ENCODE data around the gene NSF.

Gene NSF

DNA sequence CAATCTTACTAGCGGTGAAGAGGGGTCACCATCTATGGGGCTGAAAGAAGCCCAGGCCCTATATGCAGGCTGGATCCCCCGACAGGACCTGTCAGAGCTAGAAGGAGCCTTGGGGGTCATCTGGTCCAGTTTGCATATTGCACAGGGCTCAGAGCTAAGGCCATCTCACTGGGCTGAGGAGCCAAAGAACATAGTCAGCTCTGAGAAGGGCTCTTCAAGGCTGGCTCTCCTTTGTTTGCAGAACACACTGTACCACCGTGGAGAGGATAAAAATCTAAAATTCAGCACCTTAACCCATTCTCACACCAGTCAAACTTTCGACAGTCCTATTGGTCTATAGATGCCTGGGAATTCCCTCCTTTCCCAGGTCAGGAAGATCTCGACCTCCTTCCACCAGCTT lies 203.8 kb downstream of the NSF start:
- TF ChIP-seq, protein P1, sequence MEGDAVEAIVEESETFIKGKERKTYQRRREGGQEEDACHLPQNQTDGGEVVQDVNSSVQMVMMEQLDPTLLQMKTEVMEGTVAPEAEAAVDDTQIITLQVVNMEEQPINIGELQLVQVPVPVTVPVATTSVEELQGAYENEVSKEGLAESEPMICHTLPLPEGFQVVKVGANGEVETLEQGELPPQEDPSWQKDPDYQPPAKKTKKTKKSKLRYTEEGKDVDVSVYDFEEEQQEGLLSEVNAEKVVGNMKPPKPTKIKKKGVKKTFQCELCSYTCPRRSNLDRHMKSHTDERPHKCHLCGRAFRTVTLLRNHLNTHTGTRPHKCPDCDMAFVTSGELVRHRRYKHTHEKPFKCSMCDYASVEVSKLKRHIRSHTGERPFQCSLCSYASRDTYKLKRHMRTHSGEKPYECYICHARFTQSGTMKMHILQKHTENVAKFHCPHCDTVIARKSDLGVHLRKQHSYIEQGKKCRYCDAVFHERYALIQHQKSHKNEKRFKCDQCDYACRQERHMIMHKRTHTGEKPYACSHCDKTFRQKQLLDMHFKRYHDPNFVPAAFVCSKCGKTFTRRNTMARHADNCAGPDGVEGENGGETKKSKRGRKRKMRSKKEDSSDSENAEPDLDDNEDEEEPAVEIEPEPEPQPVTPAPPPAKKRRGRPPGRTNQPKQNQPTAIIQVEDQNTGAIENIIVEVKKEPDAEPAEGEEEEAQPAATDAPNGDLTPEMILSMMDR (IDR thresholded peaks at IDR 0.05; ENCODE audit: insufficient read depth, low read depth, low read length, missing control alignments): no peak
- no peak for DNase-seq (ENCODE audit: low read depth)
- H3K4me3 ChIP-seq (ENCODE audit: low read depth, low read length): no peak overlapping the region

DNA sequence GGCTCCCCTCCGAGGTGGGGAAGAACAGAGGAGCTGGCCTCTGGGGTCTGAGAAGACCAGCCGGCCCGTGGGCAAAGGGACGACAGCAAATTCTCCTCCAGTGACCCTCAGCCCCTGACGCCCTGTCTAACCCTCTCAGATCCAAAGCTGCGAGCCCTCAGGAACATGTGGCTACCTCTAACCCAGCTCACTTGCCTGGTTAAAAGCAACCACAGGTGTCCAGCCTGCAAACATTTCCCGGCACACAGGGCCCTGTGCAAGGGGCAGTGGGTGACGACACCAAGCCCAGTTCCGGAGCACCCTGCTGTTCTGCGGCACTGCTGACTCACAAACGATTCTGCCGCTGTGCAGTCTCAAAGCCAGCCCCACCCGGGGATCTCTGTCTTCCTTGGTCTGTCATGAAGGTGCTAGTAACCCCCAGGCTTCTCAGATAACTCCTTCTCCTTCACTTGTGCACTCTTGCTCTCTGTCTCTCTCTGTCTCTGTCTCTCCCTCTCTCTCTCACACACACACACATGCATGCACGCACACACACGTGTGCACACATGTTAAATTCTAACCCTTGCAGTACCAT lies 205.0 kb downstream of the NSF start:
- TF ChIP-seq, protein P1 (IDR thresholded peaks at IDR 0.05; ENCODE audit: insufficient read depth, low read depth, low read length, missing control alignments): no peak
- H3K4me3 ChIP-seq (ENCODE audit: low read depth, low read length): no peak overlapping the region
- no peak for DNase-seq (ENCODE audit: low read depth)

DNA sequence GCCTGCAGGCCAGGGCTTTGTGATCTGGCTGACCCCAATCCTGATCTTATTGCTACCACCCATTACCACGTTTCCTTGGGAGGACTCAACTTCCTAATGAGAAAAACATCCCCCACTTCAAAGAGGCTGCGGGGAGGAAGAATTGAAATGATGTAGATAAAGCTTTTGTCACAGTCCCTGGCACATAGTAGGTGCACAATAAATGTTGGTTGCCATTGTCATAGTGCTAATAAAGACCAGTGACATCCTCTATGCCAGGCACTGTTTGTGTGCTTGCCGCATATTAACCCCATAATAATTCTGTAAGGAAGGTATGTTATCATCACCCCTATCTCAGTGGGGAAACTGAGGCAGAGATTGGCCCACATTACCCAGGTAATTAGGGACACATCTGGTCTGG lies 205.6 kb downstream of the NSF start:
- TF ChIP-seq, protein P1 (IDR thresholded peaks at IDR 0.05; ENCODE audit: insufficient read depth, low read depth, low read length, missing control alignments): no peak
- DNase-seq (ENCODE audit: low read depth): no peak
- H3K4me3 ChIP-seq (ENCODE audit: low read depth, low read length): no peak overlapping the region

DNA sequence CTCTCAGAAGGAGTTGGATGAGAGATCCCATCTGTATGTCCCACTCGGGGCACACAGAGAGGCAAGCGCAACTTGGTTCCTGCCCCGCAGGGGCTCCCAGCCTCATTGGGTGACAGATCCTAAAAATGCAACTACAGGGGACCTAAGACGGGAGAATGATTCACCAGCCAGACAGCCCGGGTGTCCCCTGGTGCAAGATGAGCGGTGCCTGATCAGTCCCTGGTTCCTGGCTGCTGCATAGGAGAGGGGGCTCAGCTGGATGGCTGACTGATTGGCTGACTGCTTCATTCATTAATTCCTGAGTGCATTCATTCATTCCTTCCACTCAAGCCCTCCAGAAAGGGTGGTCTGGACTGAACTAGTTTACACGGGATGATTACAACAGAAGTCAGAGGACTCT lies 206.1 kb downstream of the NSF start:
- TF ChIP-seq, protein P1 (IDR thresholded peaks at IDR 0.05; ENCODE audit: insufficient read depth, low read depth, low read length, missing control alignments): no peak
- DNase-seq (ENCODE audit: low read depth): no peak
- no peak overlapping the region for H3K4me3 ChIP-seq (ENCODE audit: low read depth, low read length)

DNA sequence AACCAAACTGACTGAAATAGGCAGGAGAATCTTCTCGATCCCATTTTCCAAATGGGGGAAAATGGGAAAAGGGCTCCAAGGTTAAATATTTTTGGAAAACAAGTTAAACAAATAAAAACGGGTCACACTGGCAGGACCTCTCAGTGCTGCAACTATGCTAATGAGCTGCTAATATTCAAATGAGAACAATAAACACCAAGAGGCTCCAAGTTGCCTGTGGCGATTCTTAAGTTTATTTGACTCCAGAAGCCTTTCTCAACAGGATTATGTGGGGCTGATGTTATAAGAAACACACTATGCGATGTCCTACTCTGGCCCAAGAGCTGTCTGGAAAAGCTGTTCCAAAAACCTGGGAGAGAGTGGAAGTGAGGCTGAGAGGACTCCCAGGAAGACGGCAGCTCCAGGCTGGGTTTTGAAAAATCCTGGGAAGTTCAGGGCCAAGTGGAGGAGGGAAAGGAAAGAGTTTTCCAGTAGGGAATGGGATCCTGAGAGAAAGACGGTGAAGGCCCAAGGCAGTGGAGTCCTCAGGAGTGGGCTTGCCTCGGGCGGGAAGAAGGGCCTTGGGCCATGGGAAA lies 206.6 kb downstream of the NSF start:
- TF ChIP-seq, protein P1 (IDR thresholded peaks at IDR 0.05; ENCODE audit: insufficient read depth, low read depth, low read length, missing control alignments): no peak
- DNase-seq (ENCODE audit: low read depth): no peak
- H3K4me3 ChIP-seq (ENCODE audit: low read depth, low read length): no peak overlapping the region

DNA sequence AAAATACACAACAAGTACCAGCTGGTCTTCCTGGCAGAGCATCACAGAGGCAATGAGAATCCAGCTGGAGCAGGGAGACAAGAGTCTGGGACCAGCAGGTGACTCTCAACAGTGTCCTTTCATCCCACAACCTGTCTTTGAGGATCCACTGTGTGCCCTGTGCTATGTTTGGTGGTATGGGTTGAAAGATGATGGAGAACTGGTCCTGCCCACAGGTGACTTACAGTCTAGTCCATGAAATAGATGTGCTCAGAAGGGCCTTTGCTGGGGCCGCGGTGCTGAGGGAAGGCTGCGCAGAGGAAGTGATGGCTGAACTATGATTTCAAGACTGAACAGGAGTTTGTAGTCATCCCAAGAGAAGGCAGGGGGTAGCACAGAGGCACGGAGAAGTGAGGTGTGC lies 210.1 kb downstream of the NSF start:
- TF ChIP-seq, protein P1 (IDR thresholded peaks at IDR 0.05; ENCODE audit: insufficient read depth, low read depth, low read length, missing control alignments): no peak
- no peak for DNase-seq (ENCODE audit: low read depth)
- no peak overlapping the region for H3K4me3 ChIP-seq (ENCODE audit: low read depth, low read length)

DNA sequence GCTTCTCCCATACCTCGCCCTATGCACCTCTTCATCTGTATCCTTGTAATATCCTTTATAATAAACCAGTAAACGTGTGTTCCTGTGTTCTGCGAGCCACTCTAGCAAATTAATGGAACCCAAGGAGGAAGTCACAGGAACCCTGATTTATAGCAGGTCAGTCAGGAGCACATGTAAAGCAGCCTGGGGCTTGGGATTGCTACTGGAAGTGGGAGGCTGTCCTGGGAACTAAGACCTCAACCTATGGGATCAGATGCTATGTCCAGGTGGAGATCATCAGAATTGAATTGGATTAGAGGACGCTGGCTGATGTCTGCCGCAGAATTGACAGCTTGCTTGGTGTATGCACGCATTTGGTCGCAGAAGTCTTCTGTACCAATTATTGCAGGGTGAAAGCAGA lies 212.3 kb downstream of the NSF start:
- no peak for DNase-seq (ENCODE audit: low read depth)
- TF ChIP-seq, protein P1 (IDR thresholded peaks at IDR 0.05; ENCODE audit: insufficient read depth, low read depth, low read length, missing control alignments): no peak
- H3K4me3 ChIP-seq (ENCODE audit: low read depth, low read length): no peak overlapping the region

Measured in GM12865 (cell line).